Activated CD8-positive, alpha-beta memory T cell treated with anti-CD3 and anti-CD28 coated beads, Interleukin-2, amount 50 U/mL, for 24 hours (primary cell): ENCODE data around the gene CDK5.
"Not testable (repeated sequence)": the region's sequence is repeated elsewhere in the genome, so short reads cannot be mapped to it uniquely, and the experiment has no call there.

Source experiments
- DNase-seq: peaks from one replicate; pipeline ENCODE4 v3.0.0-alpha.2; 2020; ENCODE audit errors: extremely low read depth

The CDK5 gene

GRCh38 chr7:151013733-151014497 is 43.8 kb downstream of the CDK5 start:
- peak; percentile 61 for DNase-seq

- no peak for DNase-seq
These were observed 44.4 kb downstream of the CDK5 start for GRCh38 chr7:151013356-151013732.

DNA sequence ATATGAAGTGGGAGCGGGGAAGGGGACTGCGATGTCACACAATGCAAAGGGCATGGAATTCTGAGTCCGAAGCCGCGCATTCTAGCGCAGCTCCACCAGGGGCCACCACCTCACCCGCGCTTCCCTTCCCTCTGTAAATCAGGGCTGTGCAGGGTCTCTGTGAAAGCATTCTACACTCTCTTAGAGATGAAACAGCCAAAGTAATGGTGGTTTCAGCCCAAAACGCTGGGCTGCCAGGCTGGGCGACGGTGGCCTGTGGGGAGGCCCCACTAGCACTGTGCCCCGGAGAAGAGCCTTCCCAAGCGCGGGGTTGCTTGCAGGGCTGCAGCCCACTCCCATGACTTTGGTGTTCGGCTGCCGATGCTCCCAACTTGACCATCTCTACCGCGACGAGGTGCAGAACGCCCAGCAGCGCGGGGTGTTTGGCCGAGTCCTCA is 44.8 kb downstream of the CDK5 start:
- no peak for DNase-seq

GRCh38 chr7:151012031-151012692 is 45.5 kb downstream of the CDK5 start:
- no peak for DNase-seq

GRCh38 chr7:151011616-151012015 is 46.1 kb downstream of the CDK5 start:
- DNase-seq = not testable (repeated sequence)

DNA sequence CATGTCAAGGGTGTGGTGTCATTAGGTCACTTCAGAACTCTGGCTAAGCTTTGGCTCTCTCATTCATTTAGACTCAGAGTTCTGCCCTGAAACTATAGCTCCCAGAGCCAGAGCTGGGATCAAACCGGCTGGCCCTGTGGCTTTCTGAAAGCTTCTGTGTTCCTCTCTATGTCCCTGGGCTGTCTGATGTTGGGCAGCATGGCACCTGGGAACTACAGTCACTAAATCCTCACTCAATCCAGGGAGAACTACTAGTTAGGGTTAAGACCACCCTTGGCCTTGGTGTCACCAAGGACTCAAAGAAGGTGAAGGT is 46.6 kb downstream of the CDK5 start:
- DNase-seq = no peak

DNA sequence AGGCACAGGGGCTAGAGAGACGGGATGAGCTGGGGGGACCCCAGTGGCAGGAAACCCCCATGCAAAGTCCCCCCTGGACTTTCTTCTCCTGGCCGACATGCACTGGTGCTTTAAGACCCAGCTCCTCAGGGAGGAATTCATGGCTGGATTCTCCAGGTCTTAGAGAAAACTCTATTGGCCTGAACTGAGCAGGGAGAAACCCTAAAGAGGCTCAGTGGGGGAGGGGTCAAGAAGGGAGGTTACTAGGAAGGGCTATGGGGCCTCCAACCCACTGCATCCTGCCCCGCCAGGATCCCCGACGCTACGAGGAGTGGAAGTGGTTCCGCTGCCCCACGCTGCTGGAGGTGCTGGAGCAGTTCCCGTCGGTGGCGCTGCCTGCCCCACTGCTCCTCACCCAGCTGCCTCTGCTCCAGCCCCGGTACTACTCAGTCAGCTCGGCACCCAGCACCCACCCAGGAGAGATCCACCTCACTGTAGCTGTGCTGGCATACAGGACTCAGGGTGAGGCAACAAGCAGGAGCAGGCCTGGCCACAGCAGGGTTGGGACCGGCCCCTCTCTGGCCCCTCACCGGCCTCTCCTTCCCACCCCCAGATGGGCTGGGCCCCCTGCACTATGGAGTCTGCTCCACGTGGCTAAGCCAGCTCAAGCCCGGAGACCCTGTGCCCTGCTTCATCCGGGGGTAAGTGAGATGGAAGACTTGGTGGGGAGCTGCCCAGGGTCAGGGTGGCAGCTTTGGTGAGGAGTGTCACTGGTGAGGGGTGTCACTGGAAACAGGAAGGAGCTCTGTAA is 47.2 kb downstream of the CDK5 start:
- no peak for DNase-seq

GRCh38 chr7:151010037-151010306 is 47.7 kb downstream of the CDK5 start:
- DNase-seq = no peak

DNA sequence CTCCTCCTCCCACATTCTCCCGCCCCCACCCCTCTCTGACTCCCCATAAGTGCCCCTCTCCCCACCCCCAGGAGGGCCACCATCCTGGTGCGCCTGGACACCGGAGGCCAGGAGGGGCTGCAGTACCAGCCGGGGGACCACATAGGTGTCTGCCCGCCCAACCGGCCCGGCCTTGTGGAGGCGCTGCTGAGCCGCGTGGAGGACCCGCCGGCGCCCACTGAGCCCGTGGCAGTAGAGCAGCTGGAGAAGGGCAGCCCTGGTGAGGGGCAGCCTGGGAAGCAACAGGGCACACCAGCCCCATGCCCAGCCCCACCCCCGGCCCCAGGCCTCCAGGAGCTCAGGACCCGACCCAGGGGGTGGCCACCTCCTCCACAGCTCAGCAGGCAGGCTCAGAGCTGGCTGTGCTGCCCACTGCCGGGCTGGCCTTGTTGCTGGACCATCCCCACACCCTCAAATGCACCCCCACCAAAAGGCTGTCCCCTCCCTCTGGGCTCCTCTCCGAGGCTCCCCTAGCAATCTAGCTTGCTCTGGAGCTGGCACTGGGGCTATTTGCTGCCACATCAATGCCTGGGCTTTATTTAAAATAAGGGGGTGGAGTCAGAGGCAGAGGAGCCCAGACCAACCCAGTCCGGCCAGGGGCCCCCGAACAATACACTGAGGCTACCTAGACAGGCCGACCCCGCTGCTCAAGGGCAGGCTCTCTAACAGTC is 48.2 kb downstream of the CDK5 start:
- no peak for DNase-seq

- DNase-seq = peak; percentile 62
These were observed 49.0 kb downstream of the CDK5 start for GRCh38 chr7:151008511-151009323.

DNA sequence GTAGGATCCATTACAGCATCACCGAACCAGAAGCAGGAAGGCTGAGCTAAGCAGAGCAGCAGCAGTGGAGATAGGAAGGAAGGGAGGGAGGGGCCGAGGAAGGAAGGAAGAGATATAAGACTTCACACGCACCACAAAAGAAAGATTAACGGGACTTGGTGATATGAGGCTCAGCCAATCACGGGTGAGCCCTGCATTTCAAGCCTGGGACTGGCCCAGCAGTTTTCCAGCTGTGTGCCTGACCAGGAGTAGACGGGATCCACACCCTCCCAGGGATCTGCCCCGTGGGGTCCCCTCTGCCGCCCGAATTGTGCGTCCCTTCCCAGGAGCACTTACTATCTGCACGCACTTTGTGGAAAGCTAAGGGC is 49.6 kb downstream of the CDK5 start:
- no peak for DNase-seq

DNA sequence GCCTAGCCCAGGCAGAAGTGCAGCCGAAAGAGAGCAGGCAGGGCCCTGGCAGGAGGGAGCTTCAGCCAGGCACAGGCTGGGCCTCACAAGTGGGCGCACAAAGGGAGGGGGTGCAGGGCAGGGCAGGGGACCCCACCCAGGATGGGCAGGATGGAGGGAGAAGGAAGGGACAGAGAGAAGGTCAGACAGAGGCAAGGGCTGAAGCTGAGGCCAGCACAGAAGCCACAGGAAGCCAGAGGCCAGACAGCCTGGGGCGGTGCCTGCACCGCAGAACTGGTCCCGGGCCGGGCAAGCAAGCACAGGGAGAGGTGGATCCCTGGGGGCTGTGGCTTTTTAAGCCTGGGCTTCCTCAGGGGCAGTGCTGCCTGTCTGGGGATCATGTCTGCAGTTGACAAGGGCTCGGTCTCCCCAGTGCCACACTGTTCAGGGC is 50.2 kb downstream of the CDK5 start:
- no peak for DNase-seq

- DNase-seq = no peak
These were observed 51.0 kb downstream of the CDK5 start for GRCh38 chr7:151006590-151007300.

DNA sequence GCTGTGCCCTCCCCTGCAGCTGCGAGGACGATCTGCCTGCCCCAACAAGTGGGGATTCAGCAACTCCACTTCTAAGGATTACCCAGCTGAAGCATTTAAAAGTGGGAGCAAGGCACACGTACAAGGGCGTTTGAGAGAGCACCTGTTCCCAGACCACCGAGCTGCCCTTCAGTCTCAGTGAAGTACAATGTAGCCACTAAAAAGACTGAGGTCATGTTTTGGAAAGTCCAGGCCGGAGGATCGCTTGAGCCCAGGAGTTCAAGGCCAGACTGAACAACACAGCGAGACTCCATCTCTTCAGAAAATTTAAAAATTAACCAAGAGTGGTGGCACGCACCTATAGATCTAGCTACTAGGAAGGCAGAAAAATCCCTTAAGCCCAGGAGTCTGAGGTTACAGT is 52.1 kb downstream of the CDK5 start:
- no peak for DNase-seq
